HG03457 (cell line): ENCODE data around the gene SKIC2.
"Not testable (repeated sequence)": the region's sequence is repeated elsewhere in the genome, so short reads cannot be mapped to it uniquely, and the experiment has no call there.

Experiments
- ATAC-seq: cut with Tn5 transposase; IDR thresholded peaks from one replicate; pipeline ENCODE4 v1.9.1; 2021; ENCODE audit warnings: moderate number of reproducible peaks; ENCODE audit not compliant: unreplicated experiment

SKIC2 gene

DNA sequence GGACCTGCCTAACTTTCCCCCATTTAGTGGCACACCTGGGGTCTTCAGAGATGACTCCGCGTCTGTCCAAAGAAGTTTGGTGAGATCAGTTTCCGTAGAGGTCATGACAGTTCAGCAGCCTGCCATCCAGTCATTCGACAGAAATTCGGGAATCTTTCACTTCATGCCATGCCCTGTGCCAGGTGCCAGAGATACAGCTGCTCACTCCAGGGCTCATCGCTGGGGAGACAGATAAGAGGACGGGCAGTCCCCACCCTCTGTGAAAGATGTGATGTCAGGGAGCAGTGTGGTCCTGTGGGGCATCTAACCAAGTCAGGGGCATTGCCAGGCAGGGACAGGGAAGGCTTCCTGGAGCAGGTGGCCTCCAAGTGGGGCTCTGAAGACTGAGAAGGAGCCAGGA is 44.3 kb downstream of the SKIC2 start:
- not testable (repeated sequence) for ATAC-seq

- not testable (repeated sequence) for ATAC-seq
Measured at GRCh38 chr6:32004393-32004792, 45.4 kb downstream of the SKIC2 start.

GRCh38 chr6:32004864-32005537 is 46.0 kb downstream of the SKIC2 start:
- not testable (repeated sequence) for ATAC-seq

GRCh38 chr6:32005538-32005880 is 46.5 kb downstream of the SKIC2 start:
- not testable (repeated sequence) for ATAC-seq

DNA sequence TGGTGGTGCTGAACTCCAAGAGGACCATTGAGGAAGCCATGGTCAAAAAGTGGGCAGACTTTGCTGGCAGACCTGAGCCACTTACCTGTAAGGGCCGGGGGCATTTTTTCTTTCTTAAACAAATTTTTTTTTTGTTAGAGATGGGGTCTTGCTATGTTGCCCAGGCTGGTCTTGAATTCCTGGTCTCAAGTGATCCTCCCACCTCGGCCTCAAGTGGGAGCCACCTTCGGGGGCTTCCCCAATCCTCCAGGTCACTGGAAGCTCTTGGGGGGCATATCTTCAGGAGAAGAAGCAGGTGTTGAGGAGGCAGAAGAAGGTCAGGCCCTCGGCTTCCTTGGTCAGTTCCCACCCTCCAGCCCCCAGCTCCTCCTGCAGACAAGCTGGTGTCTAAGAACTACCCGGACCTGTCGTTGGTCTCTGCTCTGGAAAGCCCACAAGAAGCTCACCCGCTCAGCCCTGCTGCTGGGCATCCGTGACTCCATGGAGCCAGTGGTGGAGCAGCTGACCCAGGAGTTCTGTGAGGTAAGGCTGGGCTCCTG is 47.1 kb downstream of the SKIC2 start:
- not testable (repeated sequence) for ATAC-seq

- not testable (repeated sequence) for ATAC-seq
Measured at GRCh38 chr6:32007086-32007485, 48.1 kb downstream of the SKIC2 start.

DNA sequence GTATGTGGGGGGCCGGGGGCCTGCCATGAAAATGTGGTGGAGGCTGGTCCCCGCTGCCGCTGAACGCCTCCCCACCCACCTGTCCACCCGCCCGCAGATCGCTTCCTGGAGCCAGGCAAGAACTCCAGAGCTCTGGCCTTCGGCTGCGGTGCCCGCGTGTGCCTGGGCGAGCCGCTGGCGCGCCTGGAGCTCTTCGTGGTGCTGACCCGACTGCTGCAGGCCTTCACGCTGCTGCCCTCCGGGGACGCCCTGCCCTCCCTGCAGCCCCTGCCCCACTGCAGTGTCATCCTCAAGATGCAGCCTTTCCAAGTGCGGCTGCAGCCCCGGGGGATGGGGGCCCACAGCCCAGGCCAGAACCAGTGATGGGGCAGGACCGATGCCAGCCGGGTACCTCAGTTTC is 49.1 kb downstream of the SKIC2 start:
- ATAC-seq: not testable (repeated sequence)

DNA sequence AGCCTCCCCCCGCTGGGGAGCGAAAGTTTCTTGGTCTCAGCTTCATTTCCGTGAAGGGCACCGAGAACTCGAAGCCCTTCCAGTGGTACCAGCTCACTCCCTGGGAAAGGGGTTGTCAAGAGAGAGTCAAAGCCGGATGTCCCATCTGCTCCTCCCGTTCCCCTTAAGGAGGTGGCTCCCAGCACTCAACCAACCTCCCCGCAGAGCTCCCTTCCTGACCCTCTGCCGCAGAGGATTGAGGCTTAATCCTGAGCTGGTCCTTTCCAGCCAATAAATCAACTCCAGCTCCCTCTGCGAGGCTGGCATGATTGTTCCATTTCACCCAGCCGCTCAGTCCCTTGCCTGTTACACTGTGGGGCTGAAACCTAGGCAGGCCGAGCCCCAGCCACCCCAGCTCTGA is 49.6 kb downstream of the SKIC2 start:
- not testable (repeated sequence) for ATAC-seq

DNA sequence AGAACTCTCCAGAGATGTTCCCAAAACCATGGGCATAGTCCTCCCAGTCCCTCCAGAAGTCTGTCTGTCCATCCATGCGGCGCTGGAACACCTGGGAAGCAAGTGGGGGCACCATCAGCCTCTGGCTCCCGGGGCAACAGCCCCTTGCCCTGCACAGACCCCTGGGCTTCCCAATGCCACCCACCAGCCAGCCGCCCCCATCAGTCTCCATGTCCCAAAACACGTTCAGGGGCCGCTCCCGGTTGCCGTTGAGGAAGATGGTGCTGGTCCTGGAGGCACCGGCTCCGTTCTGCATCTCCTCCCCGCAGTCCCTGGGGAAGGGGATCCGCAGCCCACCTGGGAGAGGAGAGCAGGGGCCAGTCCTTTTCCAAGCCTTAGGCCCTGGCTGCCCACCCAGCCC is 50.6 kb downstream of the SKIC2 start:
- not testable (repeated sequence) for ATAC-seq

GRCh38 chr6:32010856-32011530 is 52.0 kb downstream of the SKIC2 start:
- ATAC-seq: not testable (repeated sequence)

GRCh38 chr6:32012941-32013617 is 54.1 kb downstream of the SKIC2 start:
- not testable (repeated sequence) for ATAC-seq

DNA sequence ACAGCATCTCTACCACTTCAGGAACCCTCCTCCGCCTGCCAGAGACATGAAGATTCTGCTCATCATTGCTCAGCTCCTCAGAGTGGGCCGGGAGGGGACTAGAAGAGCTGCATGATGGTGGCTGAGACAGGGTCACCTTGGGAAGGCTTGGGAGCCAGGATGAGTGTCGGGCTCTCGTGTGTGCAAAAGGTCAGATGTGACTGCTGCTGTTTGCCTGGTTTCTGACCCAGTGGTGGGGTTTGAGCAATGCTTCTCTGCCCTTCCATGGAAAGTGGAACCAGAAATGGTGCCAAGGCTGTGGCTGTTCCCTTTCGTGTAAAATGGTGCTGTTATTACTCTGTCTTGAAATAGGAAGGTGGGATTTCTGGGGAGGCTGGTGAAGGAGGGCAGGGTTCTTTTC is 54.8 kb downstream of the SKIC2 start:
- not testable (repeated sequence) for ATAC-seq

GRCh38 chr6:32014547-32014946 is 55.6 kb downstream of the SKIC2 start, which contains the start of gene C4B:
Gene C4B, plus strand, starts transcription at chr6:32014795. Its CDS starts 51 bp downstream, at chr6:32014846.
- not testable (repeated sequence) for ATAC-seq
